GM10847 (cell line): Measurements from ENCODE around the gene COX11.

Experiments used
- POLR2A ChIP-seq: IDR thresholded peaks from 2 replicates; pipeline ENCODE4 v1.6.1; 2011; ENCODE audit not compliant: insufficient read length; ENCODE audit errors: extremely low read depth

The COX11 gene

DNA sequence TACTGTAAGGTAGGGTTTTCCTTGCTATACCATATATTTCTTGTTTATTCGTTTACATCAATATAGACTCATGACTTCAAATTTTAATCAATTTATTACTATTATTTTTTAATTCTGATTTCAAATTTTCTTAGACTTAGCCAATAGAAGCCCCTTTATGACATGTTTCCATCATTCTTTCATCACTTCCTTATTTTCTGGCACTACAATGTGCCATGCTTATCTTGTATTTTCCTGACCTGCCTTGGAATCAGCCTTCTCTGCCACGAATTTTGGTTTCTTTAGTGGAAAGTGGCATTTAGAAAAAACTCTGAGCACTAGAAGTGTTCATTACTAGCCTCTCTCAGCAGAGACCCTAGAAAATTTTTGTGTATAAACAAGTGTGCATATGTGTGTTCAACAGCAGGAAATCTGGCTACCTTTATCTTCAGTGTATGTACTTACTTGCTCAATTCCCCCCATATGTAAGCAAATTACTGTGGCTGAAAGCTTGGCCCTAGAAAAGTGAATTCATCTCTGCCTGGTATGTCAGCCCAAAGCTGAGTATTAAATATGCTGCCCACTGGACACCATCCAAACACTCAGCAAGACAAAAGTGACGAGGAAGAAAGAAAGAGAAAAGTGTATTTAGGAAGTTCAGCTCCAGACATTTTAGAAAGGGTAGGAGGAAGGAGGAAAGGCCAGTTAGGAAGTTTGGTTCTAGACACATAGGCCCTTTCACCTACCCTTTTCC, 4.1 kb upstream of the COX11 start:
- no peak for TF ChIP-seq POLR2A

DNA sequence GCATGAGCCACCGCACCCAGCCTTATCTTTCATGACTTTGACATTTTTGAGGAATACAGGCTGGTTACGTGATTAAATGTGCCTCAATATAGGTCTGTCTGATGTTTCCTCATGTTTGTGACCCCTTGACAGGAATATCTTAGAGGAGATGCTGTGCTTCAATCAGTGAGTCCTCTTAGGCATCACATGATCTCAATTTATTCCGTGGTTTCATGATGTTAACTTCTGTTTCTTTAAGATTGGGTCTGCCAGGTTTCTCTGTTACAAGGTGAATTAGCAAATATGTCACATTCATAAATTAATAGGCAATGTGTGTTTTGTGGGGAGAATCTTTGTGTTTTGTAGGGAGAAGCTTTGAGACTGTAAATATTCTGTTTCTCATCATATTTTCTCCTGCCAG, 3.4 kb upstream of the COX11 start:
- no peak for TF ChIP-seq POLR2A

DNA sequence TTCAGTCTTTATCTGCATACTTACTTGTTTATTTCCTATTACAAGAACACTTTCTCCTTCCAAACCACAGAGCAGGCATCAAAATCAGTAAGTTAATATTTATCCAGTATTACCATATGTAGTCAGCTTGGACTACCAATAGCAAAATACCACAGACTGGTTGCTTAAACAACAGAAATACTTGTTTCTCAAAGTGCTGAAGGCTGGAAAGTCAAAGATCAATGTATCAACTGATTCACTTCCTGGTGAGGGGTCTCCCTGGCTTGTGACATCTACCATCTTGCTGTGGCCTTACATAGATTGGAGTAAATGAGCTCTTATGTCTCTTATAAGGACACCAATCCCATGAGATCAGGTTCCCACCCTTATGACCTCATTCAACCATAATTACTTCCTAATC, 2.7 kb upstream of the COX11 start:
- TF ChIP-seq POLR2A = no peak

DNA sequence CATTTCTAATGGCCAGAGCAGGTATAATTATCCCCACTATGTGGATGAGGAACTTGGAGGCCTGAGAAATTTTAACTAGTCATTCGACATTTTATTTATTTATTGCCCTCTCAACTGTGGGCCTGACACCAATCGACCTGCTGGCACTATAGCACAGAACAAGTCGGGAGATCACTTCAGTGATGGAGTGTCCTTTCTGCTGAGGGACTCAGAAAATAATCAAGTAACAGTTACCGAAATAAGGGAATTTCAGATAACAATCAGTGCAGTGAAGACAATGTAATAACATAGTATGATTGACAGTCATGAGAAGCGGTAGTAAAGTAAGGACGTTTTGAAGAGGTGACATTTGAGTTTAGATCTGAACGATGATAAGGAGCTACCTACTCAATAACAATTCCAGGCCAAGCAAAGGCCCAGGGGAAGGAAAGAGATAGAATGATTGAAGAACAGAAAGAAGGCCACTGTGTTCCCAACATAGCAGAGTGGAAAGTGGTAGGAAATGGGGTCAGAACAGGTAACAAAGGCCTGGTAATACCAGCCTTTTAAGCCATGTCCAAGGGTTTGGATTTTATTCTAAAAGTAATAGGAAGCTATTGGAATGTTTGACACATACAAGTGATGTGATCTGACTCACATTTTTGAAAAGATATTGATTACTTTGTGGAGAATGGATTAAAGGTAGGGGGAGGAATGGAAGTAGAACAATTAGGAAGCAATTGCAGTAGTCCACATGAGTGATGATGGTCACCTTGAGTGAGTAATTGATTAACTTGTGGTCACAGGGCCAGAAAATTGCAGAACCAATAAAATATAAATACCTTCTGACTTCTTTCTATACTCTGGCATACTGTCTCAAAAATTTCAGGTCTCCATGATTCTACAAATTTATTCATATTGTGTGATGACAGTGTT, 1.5 kb upstream of the COX11 start:
- no peak for TF ChIP-seq POLR2A

DNA sequence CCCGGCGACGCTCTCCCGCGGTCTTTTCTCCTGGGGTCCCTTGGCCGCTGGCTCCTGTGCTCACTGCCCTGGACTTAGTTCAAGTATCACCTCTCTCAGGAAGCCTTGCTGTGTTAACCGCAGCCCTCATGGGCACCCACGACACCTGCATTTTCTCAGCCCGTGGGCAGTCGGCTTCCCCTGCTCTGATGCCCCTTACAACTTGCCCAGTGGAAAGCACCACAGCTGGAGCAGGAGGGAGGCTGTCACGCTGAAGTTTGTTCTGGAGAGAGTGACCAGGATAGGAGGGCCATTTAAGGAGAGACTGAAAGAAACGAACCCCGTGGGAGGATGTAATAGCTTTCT, 506 bp upstream of the COX11 start:
- no peak for TF ChIP-seq POLR2A

DNA sequence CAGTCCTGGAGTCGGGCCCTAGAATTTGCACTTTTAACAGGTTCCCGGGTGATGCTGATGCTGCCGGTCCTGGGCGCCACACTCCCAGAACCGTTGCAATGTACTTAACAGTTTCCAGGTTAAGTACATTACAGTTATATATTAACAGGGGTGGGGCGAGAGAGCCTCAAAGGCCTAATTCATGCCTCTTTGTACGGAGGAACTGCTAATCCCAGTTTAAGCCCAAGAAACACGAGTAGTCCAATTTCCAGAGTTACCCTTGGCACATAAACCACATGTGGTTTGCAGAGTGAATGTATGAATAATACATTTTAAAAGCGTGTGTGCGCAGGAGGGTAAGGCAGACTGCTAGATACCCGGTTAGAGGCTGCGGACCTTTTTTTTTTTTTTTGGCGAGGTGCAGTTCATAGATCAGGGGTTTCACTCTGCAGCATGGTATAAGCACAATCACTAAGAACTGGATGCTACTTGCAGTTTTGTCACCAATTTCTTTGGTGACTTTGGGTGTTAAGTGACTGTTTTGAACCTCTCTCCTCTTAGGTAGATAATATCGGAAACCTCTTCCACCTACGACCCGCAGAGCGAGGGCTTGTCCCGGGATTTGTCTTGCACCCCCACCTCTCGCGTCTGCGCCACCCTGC, 713 bp downstream of the COX11 start:
- TF ChIP-seq POLR2A = no peak

DNA sequence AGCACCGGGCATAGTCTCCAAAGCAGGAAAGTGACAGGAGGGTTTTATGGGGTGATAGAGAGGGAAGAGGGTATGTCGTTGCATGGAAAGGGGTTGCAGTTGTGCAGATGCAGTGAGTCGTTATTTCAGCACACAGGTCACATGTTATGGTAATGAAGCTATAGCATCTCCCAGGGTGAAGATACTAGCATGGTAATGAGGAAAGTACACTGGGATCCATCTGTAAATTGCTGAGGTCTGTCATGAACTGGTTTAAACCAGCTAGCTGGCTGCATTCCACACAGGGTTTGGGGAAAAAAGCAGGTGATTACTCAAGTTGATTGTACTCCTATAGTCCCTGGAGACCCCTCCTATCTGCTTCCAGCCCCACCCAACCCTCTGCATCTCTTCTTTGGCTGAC, 11.7 kb downstream of the COX11 start:
- no peak for TF ChIP-seq POLR2A

DNA sequence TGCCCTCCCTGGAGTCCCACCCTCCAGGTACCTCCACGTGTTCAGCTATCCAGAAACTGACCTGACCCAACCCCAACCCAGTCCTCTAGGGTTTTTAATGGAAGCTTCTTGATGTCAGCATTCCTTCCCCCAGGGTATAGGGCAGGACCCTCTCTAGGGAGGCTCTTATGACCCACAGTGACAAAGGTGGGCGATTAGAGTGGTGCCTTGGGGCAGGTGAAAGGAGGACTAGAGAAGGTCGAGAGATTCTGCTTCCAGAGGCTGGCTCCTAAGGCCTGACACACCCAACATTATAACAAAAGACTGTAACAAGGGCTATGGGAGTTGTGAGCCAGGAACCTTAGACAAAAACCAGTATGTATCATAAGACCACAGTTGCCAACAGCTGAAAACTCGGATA, 17.2 kb downstream of the COX11 start:
- no peak for TF ChIP-seq POLR2A

DNA sequence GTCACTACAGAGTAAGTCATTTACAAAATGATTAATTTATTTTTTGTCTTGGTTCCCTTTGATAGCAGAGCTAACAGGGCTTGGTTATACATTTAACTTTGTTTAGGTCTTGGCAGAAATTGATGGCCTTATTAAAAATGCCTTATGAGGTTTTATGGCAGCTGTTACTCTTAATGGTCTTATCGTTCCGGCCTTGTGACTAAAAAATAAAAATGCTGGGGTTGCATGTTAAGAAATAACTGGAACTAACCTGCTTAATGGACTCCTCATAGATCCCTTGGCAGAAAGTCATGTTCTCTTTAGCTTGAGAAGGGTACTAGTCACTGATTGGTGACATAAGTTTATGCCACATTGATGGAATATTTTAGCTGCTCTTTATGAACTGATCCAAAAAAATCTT, 18.3 kb downstream of the COX11 start:
- no peak for TF ChIP-seq POLR2A

DNA sequence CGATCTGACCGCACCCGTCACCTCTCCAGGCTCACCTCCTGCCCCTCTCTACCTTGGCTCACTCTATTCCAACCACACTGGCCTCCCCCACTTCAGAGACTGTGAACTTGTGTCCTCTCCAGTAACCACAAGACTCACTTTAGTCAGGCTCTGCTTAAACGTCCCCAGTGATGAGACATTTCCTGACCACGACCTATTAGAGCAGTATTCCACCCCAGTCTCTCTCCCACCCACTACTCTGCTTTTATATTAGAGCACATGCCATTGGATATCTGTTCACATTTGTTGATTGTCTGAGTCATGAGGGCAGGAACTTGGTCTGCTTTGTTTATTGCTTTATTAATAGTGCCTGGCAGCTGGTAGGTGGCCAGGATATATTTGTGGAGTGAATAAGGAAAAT, 20.1 kb downstream of the COX11 start:
- TF ChIP-seq POLR2A = no peak

DNA sequence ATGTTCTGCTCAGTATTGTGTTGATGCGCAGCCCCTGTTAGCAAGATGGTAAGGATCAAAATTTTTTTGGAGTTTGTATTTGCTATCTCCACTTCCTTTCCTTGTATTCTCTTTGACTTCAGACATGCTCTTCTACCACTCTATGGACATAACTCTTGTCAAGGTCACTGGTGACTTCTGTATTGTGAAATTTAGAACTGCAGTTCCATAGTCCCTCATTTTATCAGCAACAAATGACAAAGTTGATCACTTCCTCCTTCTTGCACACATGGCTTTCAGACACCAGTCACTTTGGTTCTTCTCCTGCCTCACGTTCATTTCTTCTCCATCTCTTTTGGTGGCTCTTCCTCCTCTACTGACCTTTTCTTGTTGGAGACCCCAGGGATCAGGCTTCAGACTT, 21.1 kb downstream of the COX11 start:
- no peak for TF ChIP-seq POLR2A

DNA sequence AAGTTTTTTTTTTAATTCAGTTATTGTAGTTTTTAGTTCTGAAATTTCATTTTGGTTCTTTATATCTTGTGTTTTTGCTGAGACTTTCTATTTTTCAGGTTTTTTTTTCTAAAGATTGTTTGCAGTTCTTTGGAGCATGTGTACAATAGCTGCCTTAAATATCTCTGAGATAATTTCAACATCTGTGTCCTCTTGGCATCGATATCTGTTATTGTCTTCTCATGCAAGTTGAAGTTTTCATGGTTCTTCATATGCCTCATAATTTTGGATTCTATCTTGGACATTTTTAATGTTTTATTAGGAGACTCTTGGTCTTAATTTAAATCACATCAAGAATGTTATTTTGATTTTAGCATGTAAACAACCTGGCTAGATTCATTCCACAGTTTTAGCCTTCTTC, 22.8 kb downstream of the COX11 start:
- TF ChIP-seq POLR2A = no peak

DNA sequence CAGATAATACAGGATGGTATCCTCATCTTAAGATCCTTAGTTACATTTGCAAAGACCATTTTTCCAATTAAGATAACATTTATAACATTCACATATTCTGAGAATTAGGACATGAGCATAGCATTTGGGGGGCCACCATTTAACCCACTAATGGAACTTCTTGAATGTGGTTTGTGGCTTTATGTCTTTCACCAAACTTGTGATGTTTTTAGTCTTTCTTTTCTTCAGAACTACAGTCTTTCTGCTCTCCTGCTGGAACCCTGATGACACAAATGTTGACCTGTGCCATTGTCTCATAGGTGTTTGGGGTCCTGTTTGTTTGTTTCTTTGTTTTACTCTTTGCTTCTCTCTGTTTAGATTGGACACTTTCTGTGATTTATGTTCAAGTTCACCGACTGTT, 23.2 kb downstream of the COX11 start:
- TF ChIP-seq POLR2A = no peak

DNA sequence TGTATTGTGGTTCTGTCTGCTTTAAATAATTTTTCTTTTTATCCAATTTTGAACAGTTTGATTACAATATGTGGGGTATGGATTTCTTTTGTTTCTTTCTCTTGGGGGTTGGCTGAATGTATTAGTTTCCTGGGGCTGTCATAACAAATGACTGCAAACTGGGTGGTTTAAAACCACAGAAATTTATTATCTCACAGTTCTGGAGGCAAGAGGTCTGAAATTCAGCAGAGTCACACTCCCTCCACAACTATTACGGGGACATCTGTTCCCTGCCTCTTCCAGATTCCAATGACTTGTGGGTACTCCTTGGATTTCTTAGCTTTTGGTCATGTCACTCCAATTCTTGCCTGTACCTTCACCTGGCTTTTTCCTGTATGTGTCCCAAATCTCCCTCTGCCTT, 23.7 kb downstream of the COX11 start:
- no peak for TF ChIP-seq POLR2A

DNA sequence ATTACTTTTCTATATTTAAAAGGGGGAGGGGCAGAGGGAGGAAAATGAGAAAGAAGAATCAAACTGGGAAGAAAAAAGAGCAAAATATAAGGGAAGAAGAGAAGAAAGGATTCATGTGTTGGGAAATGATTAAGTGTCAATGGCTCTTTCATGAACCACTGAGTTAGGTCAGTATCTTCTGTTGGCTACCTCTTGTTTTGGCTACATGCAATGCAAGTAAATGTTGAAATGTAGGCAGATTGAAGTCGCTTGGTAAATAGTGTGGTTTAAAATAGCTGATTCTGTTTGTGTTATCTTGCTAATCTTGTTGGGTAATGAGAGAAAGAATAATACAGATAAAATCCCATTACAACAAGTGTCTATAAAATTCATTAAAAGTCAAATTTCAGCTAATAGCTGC, 27.2 kb downstream of the COX11 start:
- TF ChIP-seq POLR2A = no peak

DNA sequence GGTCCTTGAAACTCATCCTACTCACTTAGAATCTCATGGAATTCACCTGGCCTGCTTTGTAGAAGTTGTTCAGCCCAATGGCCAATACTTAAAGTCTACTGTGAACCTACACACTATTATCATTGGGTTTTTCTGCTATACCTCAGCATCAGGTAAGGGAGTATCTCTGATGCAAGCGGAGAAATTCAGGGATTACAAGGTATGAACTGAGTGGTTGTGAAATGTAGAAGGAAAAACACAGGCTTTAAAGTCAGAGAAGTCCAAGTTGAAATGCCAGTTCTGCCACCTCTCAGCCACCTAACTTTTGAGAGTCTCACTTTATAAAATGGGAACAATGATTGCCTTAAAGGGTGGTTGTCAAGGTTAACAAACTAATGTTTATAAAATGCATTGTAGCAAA, 31.0 kb downstream of the COX11 start:
- no peak for TF ChIP-seq POLR2A
